Central memory CD4-positive, alpha-beta T cell (primary cell): ENCODE measurements around the gene PASK.
A peak's percentile ranks its signal among the peaks of the same experiment; 100 is the strongest.
"Not testable (repeated sequence)": the region's sequence is repeated elsewhere in the genome, so short reads cannot be mapped to it uniquely, and the experiment has no call there.

Experiments
- DNase-seq: peaks from one replicate; pipeline ENCODE4 v3.0.0; 2022

The PASK gene

GRCh38 chr2:241102239-241102803, 47.0 kb downstream of the PASK start, which contains the start of gene MTERF4:
TSS of gene MTERF4 (minus strand) at chr2:241102287. CDS start at chr2:241102273, 14 bp downstream.
- DNase-seq, result peak; percentile 86

- no peak for DNase-seq
Measured at GRCh38 chr2:241099246-241099645, 50.0 kb downstream of the PASK start.

DNA sequence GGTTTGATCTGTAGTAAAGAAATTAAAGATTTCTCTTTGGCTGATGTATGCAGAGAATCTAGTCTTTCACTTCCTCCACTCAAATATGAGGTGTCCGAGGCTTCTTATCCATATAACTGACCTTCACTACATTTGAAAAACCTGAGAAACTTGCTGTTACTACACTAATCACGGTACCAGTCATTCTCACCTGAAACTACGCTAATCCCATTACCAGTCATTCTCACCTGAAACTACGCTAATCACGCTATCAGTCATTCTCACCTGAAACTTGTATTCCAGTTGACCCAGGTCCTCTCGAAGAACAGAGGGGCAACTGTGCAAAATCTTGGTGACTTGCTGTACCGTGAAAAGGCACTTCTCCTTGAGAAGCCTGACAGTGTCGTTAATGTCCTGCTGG, 52.3 kb downstream of the PASK start:
- DNase-seq, result no peak

GRCh38 chr2:241095594-241096290, 53.5 kb downstream of the PASK start:
- DNase-seq, result peak; percentile 80

- no peak for DNase-seq
Measured at GRCh38 chr2:241094924-241095420, 54.3 kb downstream of the PASK start.

- DNase-seq, result no peak
Measured at GRCh38 chr2:241094172-241094571, 55.1 kb downstream of the PASK start.

GRCh38 chr2:241093133-241093781, 56.0 kb downstream of the PASK start:
- DNase-seq, result not testable (repeated sequence)

DNA sequence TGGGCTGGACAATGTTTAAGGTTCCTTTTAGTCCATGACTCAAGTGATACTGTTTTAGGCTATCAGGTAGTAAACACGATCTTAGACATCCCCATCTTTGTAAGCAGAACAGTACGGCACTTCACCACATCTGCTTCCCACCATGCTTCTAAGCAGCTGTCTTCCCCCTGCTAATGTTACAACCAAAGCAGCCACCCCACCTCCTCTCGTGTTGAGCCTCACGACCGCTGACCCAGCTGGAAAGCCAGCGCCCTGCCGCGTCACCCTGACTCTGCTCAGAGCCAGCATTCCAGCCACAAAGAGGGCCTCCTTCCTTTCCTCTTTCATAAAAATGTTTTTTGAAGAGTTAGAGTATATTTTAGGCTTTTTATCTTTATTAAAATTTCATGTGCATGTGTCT, 56.6 kb downstream of the PASK start:
- no peak for DNase-seq

DNA sequence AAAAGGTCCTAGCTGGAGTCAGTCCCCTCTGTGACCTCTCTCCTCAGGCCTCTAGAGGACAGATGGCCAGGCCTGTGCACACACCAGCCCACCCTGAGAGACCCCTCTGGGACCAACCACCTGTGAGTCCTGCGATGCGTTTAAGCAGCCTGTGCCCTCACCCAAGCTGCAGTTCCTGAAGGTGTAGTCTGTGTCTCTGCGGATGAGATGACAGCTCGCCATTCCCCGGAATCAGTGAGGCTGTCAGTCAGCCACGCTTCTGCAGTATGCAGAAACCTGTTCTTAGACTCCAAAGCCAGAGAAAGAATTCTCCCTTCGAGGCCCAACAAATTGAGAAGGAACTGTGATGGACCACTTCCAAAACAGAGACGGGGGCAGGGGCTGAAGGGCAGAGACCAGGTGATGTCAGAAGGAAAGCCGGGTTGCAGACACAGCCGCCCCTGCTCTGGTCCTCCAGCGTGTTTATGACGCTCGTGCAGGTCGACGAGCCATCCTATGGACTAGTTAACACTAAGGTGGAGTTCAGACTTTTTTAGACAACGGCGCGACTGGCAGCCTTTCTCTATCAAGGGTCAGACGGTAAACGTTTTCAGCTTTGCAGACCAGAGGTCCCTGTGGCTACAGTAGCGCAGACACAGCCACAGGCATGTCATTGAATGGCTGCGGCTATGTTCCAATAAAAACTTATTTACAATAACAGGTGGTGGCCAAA, 57.4 kb downstream of the PASK start:
- DNase-seq, result no peak

- DNase-seq, result no peak
Measured at GRCh38 chr2:241091201-241091600, 58.1 kb downstream of the PASK start.

DNA sequence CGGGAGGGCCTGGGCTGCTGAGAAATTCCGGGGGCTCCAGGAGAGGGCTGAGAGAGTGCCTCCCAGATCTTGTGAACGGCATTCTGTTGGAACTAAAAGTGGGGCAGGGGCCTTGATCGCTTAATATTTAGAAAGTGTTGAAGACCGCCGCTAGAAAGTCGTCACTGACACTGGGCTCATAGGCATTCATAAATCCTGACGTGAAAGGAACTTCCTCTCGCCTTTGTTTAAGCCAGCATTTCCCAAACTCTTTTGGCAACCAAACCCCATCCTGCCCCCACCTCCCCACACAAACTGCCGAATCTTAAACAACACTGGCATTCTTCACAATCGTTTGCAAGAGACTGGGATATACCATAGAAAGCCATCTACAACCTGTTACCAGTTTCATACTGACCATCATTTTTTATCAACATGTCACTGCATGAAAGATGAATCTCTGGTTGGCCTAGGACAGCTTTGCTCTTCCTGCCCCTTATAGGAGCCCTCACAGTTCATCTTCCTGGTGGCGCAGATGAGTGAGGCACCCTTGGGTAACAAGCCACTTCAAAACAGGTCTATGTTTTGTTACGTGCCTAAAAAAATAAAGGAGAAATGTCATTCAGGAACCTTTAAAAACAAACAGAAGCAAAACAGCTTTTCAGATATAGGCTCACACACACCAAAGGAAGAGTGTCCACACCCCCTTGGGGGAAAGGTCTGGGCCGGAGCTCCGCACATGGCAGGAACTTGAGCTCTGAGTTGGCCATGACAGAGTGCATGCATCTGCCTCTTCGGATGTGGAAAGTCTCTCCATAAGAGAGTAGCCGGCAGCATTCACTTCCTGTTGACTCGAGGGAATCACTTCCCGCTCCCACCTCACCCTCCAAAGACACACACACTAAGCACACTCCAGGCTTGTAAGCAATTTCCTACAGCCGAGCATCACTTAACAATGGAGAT, 60.2 kb downstream of the PASK start:
- DNase-seq, result no peak

DNA sequence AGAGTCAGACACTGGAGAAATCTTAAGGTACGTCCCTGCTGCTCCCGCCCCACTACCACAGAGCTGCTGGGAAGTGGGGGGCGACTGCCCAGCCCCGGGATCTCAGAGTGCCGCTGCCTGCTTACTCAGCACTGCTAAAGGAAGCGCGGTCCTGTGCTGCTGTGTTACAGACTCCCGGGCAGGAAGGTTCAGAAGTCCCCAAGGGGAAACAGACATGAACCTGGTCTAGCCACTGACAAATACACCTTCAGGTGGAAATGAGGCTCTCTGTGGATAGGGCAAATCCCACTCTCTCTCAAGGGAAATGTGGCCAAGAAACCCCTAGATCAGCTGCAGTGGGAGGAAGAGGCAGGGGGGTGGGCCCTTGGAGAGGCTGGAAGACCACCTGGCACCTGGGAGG, 60.9 kb downstream of the PASK start:
- no peak for DNase-seq

DNA sequence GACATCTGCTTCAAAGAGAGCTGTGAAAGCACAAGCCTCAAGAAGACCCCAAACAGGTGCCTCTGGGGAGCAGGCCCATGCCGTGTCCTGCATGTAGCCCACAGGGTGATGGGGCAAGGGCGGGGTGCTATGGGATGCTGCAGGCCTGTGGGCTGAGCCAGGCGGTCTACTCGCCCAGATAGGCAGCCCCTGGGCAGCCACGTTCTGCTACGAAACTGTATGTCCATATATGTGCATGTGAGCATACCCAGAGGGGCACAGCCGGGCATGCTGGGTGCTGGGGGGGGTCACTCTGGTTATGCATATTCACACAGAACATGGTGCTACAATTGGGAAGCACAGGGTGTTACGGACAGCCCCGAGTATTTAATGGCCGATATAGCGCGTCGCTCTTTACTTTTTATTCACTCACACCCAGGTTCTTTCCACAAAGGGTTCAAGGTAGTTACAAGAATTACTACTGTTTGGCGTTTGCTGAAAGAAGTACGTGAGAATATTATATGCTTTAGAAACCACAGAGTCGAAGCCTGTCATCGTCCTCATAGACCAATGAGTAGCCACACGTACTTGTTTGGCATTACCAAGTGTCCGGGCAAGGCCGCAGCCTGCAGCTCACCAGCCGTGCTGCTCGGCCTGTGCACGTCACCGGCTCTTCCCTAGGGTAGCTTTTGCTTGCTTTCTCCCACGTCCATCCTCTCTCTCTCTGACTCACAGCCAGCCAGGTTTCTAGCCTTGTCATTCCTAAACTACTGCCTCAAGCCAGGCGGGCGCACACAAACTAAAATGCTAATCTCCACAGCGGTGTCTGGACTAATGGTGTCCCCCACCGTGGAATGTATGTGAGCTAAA, 61.6 kb downstream of the PASK start:
- no peak for DNase-seq

- DNase-seq, result no peak
Measured at GRCh38 chr2:241084856-241085444, 64.3 kb downstream of the PASK start.

DNA sequence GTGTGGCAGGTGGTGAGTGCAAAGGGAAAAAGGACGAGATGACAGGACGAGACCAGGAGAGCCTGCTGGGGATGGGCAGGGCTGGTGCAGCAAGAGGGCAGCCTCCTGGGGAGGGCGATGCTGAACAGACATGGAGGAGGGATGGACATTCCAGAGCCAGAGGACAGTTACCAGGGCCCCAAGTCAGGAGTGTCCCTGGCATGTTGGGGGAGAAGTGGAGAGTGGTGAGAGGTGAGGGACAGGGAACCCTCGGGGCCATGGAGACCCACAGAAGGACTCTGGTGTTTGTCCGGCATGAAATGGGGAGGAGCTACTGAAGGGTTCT, 66.2 kb downstream of the PASK start:
- no peak for DNase-seq

GRCh38 chr2:241082341-241083090, 66.8 kb downstream of the PASK start:
- DNase-seq, result no peak

GRCh38 chr2:241081643-241082340, 67.5 kb downstream of the PASK start:
- no peak for DNase-seq

DNA sequence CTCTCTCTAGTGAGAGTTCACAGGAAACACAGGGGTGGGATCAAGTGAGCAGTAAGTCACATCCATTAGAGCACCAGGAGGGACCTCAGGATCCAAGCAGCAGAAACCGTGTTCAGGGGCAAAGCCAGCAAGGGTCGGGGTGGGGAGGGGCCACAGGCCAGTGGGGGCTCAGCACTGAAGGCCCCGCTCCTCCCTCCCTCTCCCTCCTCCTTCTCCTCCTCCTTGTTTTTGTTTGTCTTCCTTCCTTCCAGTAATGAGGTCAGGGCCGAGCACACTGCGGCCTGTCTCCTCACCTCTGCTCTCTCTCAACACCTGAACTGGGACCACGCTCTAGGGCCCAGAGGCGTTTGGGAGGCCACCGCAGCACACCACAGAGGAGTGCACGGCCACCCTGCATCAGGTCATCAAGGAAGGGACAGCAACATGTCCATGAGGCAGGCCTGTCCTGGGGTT, 68.1 kb downstream of the PASK start:
- DNase-seq, result no peak

DNA sequence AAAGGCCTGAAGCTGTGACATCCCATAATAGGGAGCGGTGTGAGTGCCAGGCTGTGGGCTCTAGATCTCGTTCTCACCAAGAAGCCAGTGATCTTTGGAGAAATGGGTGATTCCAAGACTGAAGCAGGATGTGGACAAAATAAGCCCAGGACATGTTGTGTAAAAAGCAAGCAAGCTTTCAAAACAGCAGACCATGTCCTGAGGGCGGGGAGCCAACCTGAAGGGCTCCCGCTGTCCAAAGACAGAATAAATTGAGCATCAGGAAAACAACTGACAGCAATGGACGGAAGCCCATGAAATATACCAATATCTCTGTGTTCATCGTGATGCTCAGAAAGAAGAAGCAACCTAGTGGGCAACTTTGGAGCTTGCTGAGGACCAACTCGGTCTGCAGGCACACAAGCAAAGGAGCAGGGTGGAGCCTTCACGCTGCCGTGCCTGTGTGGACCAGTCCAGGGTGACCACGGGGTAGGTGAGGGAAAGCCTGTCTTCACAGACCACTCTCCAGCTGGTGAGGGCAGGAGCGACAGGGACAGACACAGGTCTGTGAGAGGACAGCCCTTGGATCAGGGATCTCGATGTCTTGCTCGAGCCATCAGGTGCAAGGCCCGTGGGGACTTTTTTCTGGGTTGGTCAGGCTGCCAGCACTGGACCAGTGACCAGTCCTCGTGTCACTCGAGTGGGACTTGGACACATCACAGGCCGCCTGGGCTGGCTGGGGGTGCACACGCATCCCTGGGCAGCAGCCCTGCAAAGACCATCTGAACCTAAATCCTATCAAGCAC, 68.7 kb downstream of the PASK start:
- no peak for DNase-seq
